IPS DF 4.7 (cell line): ENCODE results near the gene HM13.
"Not testable (repeated sequence)": the region's sequence is repeated elsewhere in the genome, so short reads cannot be mapped to it uniquely, and the experiment has no call there.

ENCODE experiments used
- DNase-seq: peaks from one replicate; pipeline ENCODE4 v3.0.0-alpha.2; 2013; ENCODE audit warnings: low spot score; ENCODE audit errors: extremely low read depth

HM13 gene

DNA sequence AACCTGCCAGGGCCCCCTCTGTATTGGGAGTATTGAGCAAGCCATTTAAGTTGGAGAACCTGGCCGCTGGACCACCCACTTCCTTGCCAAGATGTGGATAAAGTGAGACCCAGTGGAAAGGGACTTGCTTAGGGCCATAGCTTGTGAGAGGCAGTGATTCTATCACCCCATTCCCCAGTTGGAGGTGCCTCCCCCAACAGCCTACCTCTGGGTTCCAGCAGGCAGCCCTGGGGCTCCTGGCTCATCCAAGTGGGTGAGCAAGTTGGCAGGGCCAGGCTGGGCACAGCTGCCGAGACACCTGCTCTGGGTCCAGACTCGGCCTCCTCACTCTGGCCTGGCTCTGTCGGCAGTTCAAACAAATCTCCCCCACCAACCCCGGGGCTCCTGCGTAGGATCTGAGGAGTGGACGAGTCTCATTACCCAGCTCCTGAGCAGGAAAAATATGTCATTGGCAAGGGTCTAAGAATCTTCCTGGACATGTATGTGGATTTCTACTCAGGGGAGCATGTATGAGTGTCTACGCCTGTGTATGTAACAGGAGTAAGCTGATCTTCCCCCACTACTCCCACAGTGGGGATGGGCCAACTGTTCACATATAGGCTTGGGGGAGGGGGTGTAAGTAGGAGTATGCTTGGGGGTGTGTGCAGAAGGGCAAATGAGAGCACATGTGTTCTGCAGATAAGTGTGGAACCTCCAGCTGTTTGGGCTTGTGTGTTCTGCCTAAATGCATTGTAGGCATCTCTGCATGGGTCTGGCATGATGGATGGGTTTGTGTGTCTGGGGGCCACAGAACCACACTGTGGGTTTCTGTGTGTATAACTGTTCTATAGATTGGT is 92.8 kb downstream of the HM13 start:
- DNase-seq: no peak

DNA sequence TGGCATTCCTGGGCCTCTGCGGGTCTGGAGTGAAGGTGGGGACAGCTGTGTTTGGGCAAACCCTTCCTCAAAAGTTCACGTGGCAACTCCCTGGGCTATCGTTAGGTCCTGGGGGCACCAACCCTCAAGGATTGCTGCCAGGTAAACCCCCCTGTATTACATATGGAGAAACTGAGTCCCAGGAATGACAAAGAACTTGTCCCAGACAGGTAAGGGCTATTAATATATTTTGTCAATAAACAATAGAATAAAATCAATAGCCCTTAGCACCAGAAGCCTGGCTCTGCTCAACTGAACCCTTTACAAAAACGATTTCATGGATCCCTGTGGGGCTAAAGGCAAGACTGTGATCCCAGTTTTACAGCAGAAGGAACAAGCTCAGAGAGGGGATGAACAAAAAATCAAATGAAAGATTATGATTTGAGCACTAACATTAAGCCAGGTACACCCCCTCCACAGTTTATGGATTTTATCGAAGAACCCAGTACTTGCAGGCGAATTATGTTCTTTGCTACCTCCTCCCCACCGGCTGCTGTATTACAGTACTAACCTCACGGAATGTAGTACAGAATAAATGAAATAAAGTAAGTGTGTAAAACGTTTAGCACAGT is 93.5 kb downstream of the HM13 start:
- no peak for DNase-seq

DNA sequence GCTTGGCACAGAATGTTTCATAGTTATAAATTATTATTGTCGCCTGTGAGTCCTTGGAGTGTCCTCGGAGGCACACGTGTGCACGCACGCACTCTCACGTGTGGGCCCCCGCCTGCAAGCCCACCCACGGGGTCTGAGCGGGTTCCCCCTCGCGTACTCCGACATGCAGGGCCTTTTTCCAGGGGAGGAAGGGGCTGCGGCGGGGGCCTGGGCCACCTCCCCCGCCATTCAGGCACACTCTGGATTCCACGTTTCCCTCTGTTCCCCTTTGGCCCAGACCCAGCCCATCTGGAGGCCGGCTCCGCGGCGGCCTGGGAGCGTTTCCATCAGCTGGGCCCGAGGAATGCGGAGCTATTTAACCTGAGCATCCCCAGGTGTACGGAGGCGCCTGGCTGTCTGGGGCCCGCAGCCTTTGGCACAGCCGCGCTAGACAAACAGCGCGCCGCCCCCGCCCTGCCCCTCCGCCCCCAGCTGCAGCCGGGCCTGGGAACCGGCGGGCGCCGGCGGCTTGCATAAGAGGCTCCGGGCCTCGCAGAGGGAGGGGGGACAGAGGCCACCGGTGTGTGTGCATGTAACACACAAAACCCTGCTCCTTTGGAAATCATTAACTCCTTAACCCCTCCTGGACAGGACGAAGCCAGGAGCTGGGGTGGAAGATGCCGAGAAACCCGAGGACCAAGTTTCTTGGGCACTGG is 94.2 kb downstream of the HM13 start:
- no peak for DNase-seq

DNA sequence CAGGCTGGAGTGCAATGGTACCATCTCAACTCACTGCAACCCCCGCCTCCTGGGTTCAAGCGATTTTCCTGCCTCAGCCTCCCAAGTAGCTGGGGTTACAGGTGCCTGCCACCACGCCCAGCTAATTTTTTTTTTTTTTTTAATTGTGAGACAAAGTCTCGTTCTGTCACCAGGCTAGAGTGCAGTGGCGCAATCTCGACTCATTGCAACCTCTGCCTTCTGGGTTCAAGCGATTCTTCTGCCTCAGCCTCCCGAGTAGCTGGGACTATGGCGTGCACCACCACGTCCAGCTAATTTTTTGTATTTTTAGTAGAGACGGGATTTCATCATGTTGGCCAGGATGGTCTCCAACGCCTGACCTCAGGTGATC is 98.0 kb downstream of the HM13 start:
- DNase-seq: not testable (repeated sequence)

DNA sequence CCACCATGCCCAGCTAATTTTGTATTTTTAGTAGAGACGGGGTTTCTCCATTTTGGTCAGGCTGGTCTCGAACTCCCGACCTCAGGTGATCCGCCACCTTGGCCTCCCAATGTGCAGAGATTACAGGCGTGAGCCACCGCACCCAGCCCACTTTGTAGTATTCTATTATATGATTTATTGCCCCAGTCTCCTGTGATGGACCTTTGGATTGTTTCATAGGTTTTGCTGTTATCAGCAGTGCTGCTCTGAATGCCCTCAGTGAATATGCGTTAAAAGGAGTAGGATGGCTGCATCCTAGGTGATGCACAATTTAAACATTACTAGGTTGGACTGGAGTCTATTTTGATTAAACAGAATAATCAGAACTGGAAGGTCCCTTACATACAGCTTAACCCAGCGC is 101.2 kb downstream of the HM13 start:
- no peak for DNase-seq

DNA sequence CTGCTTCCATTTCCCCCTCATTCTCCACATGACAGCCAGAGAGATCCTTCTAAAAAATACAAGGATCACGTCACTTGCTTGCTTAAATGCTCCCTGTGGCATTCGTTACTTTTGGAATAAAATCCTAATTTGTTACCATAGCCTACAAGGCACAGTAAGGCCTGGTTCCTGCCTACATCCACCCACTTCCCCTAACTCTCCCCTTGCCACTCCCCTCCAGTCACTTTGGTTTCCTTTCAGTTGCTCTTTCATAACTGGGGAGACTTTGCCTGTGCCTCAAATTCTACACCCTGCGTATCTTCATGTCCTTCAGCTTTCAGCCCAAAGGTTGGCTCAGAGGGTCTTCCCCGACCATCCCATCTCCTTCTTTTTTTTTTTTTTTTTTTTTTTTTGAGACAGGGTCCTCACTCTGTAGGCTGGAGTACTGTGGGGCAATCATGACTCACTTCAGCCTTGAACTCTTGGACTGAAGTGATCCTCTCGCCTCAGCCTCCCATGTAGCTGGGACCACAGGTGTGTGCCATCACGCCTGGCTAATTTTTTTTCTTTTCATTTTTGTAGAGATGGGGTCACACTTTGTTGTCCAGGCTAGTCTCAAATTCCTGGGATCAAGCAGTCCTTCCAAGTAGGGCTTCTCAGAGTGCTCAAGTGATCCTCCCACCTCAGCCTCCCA is 103.3 kb downstream of the HM13 start:
- no peak for DNase-seq
